GM12892 (cell line): ENCODE measurements around the gene C2orf74. TPM values are rescaled to one million over a fixed set of nuclear protein-coding genes. Genes with fewer than 3 reads are reported as not detected.
"Not testable (repeated sequence)": the region's sequence is repeated elsewhere in the genome, so short reads cannot be mapped to it uniquely, and the experiment has no call there.

Experiments
- DNase-seq: peaks from one replicate; pipeline ENCODE4 v3.0.0; 2011; ENCODE audit not compliant: insufficient read length
- FAIRE-seq: peaks from 2 replicates; lab custom pipeline; 2011; peaks lifted over from hg19 to GRCh38; lab: Jason Lieb, UNC
- POLR2A ChIP-seq: IDR thresholded peaks from 2 replicates; pipeline ENCODE4 v1.6.1; 2011; ENCODE audit warnings: low read depth, low read length, control low read depth
- POLR2AphosphoS5 ChIP-seq: IDR thresholded peaks from 2 replicates; pipeline ENCODE4 v1.6.1; 2011; ENCODE audit warnings: low read depth, low read length, control low read depth
- TAF1 ChIP-seq: IDR thresholded peaks from 2 replicates; pipeline ENCODE4 v1.6.1; 2011; ENCODE audit warnings: low read depth, mild to moderate bottlenecking, control low read depth, low read length, borderline replicate concordance
- polyA plus RNA-seq: library from polyadenylated mRNA; unstranded; fragments of >200 nt; gene quantifications from one replicate; pipeline ENCODE4 v1.2.1, GENCODE V29; 2012; ENCODE audit warnings: missing spikeins, inconsistent platforms; ENCODE audit not compliant: missing spikeins

C2orf74 gene
- polyA plus RNA-seq: 15.8 TPM

- DNase-seq (no peak), FAIRE-seq (no peak)
- TF ChIP-seq POLR2AphosphoS5 (no peak), POLR2A (no peak), TAF1 (no peak)
Measured at GRCh38 chr2:61161888-61162287, at the start of gene C2orf74. TSS of gene C2orf74 (plus strand) at chr2:61162188. CDS start at chr2:61162515, 327 bp downstream.

DNA sequence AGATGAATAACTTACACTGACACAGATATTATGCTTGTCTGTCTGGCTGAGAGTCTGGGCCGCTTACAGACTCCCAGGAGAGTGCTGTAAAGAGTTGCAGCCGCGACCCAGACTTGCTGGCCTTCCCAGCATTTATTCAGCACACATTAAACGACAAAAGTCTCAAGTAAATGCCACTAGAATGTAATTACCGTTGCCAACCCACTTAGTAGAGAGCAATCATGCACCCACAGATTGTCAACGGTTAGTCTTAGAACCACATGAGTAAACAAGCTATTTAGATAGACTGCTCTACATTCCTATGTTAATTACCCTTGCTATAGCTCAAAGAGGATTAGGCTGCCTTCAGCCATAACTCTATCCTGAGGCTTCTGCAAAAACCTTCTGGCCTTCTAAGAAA is 47.8 kb upstream of the C2orf74 start:
- FAIRE-seq (no peak), DNase-seq (no peak)
- no peak for TF ChIP-seq POLR2AphosphoS5
- TF ChIP-seq TAF1: no peak
- no peak for TF ChIP-seq POLR2A

- TF ChIP-seq TAF1 (no peak), POLR2A (no peak), POLR2AphosphoS5 (no peak)
- no peak for FAIRE-seq
- DNase-seq: no peak
Measured at GRCh38 chr2:61116302-61116701, 45.7 kb upstream of the C2orf74 start.

GRCh38 chr2:61117534-61117933 is 44.5 kb upstream of the C2orf74 start:
- no peak for TF ChIP-seq POLR2AphosphoS5
- no peak for TF ChIP-seq TAF1
- TF ChIP-seq POLR2A: no peak
- DNase-seq (no peak), FAIRE-seq (no peak)

- TF ChIP-seq POLR2A (no peak), TAF1 (no peak), POLR2AphosphoS5 (no peak)
- no peak for FAIRE-seq
- DNase-seq: no peak
Measured at GRCh38 chr2:61125123-61125710, 36.8 kb upstream of the C2orf74 start.

GRCh38 chr2:61125798-61126197 is 36.2 kb upstream of the C2orf74 start:
- FAIRE-seq (no peak), DNase-seq (no peak)
- TF ChIP-seq POLR2A: no peak

DNA sequence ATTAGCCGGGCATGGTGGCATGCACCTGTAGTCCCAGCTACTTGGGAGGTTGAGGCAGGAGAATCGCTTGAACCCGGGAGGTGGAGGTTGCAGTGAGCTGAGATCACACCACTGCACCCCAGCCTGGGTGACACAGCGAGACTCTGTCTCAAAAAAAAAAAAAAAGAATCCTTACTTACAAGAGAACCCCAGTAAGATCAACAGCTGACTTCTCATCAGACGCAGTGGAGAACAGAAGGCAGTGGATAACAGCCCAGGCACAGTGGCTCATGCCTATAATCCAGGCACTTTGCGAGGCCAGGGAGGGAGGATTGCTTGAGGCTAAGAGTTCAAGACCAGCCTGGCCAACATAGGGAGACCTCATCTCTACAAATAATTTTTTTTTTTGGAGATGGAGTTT is 33.9 kb upstream of the C2orf74 start:
- FAIRE-seq, DNase-seq: not testable (repeated sequence)

DNA sequence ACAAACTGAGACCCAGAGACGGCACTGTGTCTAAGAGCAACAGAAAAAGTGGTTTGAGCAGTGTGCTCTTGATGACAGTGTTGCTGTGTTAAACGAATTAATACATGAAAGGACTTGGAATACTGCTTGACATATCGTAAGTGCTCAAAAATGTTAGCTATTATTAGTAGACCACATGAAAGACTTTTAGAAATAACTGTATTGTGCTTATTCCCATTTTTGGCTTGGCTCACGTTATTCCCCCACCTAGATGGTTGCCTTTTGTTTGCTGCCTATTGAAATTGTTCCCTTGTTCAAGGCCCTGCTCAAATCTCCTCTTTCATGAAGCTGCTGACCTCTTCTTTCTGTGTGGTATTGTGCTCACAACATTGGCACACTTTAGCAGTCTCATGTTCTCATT is 27.8 kb upstream of the C2orf74 start:
- TF ChIP-seq POLR2A: no peak
- TF ChIP-seq POLR2AphosphoS5: no peak
- no peak for TF ChIP-seq TAF1
- DNase-seq (no peak), FAIRE-seq (no peak)

GRCh38 chr2:61135510-61135909 is 26.5 kb upstream of the C2orf74 start:
- no peak for FAIRE-seq

GRCh38 chr2:61138859-61139258 is 23.1 kb upstream of the C2orf74 start:
- TF ChIP-seq POLR2A (no peak), POLR2AphosphoS5 (no peak), TAF1 (no peak)
- FAIRE-seq: no peak

More at GRCh38 chr2:61135510-61135909, 26.5 kb upstream of the C2orf74 start:
- DNase-seq: no peak
- TF ChIP-seq TAF1 (no peak), POLR2A (no peak), POLR2AphosphoS5 (no peak)

GRCh38 chr2:61141151-61141550 is 20.8 kb upstream of the C2orf74 start:
- TF ChIP-seq POLR2AphosphoS5 (no peak), POLR2A (no peak), TAF1 (no peak)
- DNase-seq: no peak
- no peak for FAIRE-seq

More at GRCh38 chr2:61138859-61139258, 23.1 kb upstream of the C2orf74 start:
- no peak for DNase-seq

- FAIRE-seq (peak; percentile 98), DNase-seq (peak; percentile 85)
- TF ChIP-seq POLR2A: peak; percentile 80
- TF ChIP-seq TAF1: no peak
- peak; percentile 80 for TF ChIP-seq POLR2AphosphoS5
Measured at GRCh38 chr2:61144697-61145268, 17.2 kb upstream of the C2orf74 start.
